Stimulated activated CD4-positive, alpha-beta T cell treated with anti-CD3 and anti-CD28 coated beads, Interleukin-1b, Interleukin-23, amount 100 ng/mL, for 4 hours (primary cell): ENCODE measurements around the gene MYO10.
"Not testable (repeated sequence)": the region's sequence is repeated elsewhere in the genome, so short reads cannot be mapped to it uniquely, and the experiment has no call there.

Source experiments
- DNase-seq, 2 donors: peaks; one replicate each; pipeline ENCODE4 v3.0.0-alpha.2; 2020; ENCODE audit warnings: low read depth in 2 of 2

The MYO10 gene

DNA sequence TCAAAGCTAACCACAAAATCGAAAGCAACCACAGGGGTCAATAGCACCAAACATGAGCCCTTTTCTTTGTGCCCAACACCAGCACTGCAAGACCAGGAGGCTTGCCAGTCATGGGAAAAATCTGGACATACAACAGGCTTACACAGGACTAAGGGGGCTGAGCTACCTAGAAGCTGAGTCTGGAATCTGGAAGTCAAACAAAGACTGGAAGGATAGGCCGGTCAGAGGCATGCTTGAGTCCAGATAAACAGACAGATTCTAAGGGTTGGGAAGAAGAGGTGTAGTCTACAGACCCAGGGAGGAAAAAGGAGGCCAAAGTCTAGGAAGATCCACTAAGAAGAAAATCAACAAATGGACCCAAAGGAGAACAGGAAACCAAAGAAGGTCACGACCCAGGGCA is 73.3 kb downstream of the MYO10 start:
- no peak for DNase-seq

DNA sequence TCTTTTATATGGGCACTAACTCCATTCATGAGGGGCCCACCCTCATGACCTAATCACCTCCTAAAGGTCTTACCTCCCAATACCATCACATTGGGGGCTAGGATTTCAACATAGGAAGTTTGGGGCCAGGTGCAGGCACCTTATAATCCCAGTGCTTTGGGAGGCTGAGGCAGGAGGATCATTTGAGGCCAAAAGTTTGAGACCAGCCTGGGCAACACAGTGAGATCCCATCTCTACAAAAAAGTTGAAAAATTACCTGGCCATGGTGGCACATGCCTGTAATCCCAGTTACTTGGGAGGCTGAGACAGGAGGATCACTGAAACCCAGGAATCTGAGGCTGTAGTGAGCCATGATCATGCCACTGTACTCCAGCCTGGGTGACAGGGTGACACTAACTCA is 76.7 kb downstream of the MYO10 start:
- no peak for DNase-seq

GRCh38 chr5:16858151-16858550 is 77.9 kb downstream of the MYO10 start:
- DNase-seq, result no peak

- DNase-seq, result no peak
Measured at GRCh38 chr5:16857635-16858034, 78.5 kb downstream of the MYO10 start.

- no peak for DNase-seq
Measured at GRCh38 chr5:16856531-16856930, 79.6 kb downstream of the MYO10 start.

DNA sequence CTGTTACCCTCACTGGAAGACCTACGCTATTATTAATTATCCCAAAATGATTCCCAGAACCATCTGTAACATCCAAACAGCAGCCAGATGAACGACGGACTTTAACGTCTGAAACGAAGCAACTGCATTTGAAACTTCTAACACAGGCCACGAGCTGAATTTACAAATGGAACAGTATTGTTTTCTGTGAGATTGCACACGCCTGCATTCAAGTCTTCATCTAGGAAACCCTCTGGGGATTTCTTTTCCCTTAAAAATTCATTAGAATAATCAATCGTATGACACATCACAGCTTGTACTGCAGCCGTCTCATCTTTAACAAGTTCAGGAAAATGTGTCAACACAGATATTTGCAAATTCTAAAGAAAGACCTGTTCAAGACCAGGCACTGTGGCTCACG is 80.2 kb downstream of the MYO10 start:
- DNase-seq, result no peak

DNA sequence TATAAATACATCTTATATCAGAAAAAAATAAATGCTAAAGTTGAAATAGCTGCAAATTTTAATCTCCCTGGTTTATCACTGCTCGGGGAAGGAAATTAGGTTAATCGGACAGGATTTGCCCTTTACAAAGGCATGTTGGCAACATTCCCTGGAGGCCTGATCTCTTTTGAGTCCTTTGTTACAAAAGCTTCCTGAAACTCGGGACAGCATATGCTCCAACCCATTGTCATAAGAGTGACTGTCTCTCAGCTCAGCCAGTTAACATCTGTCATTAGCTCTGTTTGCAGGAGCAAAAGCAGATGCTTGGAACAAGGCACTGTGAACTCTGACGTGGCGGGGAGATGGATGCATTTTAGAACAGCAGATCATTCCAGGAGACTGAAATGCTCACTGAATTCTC is 80.6 kb downstream of the MYO10 start:
- DNase-seq, result no peak

- no peak for DNase-seq
Measured at GRCh38 chr5:16854351-16854750, 81.7 kb downstream of the MYO10 start.

GRCh38 chr5:16853518-16853917 is 82.6 kb downstream of the MYO10 start:
- DNase-seq, result no peak

GRCh38 chr5:16852251-16853005 is 83.7 kb downstream of the MYO10 start:
- no peak for DNase-seq

- no peak for DNase-seq
Measured at GRCh38 chr5:16849775-16850174, 86.3 kb downstream of the MYO10 start.

GRCh38 chr5:16849181-16849580 is 86.9 kb downstream of the MYO10 start:
- DNase-seq, result no peak

DNA sequence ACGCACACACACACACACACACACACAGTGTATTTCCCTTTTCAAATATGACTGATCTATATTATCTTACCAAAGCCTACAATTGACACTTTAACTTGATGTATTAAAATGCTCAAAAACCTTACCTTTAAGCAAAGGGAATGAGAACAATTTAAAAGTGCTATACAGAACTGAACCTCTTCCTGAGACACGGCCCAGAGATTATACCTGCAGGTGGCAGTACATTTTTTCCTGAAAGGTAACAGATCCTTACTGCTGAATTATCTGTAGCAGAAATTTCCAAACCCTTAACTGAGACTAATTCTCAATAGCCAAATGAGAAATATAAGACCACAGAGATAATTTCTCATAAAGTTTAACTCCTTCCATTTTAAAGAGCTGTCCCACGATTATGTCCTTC is 91.1 kb downstream of the MYO10 start:
- DNase-seq, result no peak

DNA sequence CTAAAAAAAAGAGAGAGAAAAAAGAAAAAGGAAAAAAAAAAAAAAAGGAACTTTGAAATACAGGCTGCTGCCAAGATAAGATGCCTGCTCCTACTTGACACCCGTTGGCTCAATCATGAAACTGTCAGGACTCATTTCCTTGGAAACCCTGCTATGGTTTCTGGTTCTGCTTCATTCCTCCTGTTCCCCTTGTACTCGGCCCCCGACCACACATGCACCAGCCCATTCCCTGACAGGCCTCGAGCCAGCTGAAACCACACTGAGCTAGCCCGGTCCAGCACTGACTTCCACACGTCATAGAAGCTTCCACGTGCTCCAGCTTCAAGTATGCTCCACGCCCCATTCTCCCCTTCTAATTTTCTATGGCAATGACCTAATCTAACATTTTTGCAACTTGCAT is 93.2 kb downstream of the MYO10 start:
- no peak for DNase-seq

- no peak for DNase-seq
Measured at GRCh38 chr5:16841416-16841815, 94.7 kb downstream of the MYO10 start.

- DNase-seq, result no peak
Measured at GRCh38 chr5:16837305-16837704, 98.8 kb downstream of the MYO10 start.

DNA sequence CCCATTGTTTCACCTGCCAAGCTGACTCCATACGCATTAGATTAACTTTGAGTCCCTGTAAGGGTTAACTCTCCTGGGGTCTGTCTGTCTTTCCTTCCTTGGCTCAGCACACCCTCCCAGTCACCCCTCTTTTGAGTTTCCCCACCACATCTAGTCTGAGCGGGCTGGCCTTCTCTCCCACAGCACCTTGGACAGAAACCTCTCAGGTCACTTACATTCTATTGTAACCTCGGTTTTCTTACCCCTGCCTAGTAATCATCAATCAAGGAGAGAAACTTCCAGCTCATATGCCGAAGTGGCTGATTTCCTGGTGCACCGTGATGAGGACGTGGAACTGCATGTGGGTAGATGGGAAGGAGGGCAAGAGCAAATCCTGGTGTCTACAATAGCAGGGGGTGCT is 102.1 kb downstream of the MYO10 start:
- no peak for DNase-seq

GRCh38 chr5:16831326-16831725 is 104.8 kb downstream of the MYO10 start:
- not testable (repeated sequence) for DNase-seq

- no peak for DNase-seq
Measured at GRCh38 chr5:16827755-16828154, 108.3 kb downstream of the MYO10 start.

DNA sequence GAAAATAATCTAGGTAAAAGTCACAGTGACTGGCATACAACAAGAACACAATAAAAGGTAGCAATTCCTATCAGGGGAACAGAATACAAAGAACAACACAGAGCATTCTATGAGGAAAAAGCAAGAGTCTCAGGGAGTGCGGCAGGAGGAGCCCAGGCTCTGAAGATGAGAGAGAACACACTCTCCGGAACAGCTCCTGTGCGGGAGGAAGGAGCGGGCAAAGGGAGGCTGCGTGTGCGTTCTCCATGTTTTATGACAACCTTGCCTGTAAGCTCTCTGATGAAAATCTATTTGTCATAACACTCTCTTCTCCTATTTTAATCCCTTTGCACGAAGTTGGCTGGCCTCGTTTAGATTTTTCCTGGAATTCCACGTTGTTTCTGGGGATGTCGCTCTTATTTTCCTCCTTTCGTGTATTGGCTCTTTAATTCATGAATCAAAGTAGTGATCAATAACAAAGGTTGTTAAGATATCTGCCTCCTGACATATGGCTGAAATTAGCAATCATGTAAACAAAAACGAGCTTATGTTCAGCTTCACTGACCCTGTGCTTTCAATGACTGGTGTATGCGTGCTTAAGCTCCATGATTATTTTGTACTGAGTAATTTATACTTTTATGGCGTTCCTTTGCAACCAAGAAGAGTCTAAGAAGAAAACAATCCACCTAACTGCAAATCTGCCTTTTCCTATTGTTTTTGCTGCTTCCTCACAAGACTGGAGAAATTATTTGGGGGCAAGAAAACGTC is 109.5 kb downstream of the MYO10 start:
- no peak for DNase-seq

GRCh38 chr5:16819522-16820167 is 116.4 kb downstream of the MYO10 start:
- no peak for DNase-seq

DNA sequence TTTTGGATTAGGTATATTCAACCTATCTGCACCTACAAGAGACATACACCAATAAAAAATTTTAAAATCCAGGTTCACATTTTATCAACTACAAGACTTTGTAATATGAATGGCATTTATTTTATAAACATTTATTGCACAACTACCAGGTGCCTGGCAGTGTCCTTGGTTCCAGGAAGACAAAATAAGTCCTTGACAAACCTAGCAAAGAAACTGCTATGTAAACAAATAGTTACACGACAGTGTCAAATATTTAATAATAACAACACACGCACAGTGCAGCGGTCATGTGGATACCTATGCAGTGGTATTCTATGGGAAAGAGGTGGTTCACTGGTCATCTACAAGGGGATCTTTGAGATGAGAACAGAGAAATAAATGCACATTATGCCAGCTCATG is 120.7 kb downstream of the MYO10 start:
- DNase-seq, result no peak

DNA sequence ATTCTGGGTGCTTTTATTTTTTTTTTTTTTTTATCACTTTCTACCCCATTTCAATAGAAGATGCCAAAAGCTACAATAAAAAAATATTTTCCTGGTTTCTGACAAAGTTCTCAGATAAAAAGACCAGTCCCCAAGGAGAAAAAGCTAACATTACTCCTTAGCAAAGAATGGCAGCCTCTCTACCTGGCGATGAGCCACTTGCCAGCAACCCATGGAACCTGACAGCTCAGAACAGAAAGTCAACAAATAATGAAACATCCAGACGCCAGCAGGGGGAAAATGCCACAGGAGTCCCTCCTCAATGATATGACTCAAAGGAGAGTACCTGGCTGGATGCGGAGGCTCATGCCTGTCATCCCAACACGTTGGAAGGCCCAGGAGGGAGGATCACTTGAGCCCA is 123.2 kb downstream of the MYO10 start:
- no peak for DNase-seq
